ENCODE measurements around the gene BAHCC1.

Gene BAHCC1

GRCh38 chr17:81513753-81514488 lies 118.7 kb downstream of the BAHCC1 start:
- peak; percentile 89 for DNase-seq (ENCODE audit: low read depth, low spot score)

GRCh38 chr17:81514489-81514738 lies 119.2 kb downstream of the BAHCC1 start:
- no peak for DNase-seq (ENCODE audit: low read depth, low spot score)

GRCh38 chr17:81514739-81515529 lies 119.7 kb downstream of the BAHCC1 start:
- peak; percentile 96 for DNase-seq (ENCODE audit: low read depth, low spot score)

- DNase-seq (ENCODE audit: low read depth, low spot score) = no peak
These were observed 120.3 kb downstream of the BAHCC1 start for GRCh38 chr17:81515530-81516041.
